Measurements from ENCODE around the gene USP33.
"Not testable (repeated sequence)": the region's sequence is repeated elsewhere in the genome, so short reads cannot be mapped to it uniquely, and the experiment has no call there.

GRCh38 chr1:77699673-77700072 is 60.0 kb downstream of the USP33 start:
- not testable (repeated sequence) for TF ChIP-seq CTCF (conservative IDR thresholded peaks at IDR 0.05; ENCODE audit: low read length); EZH2phosphoT487 (IDR thresholded peaks at IDR 0.05; ENCODE audit: borderline replicate concordance, low read depth, low read length)

All from OCI-LY7 (cell line).